KMS-11 (cell line): ENCODE measurements around the gene MND1.

ENCODE experiments used
- H2AFZ ChIP-seq: fragments of 200-600 bp; sonication (generic); 2 replicates; pipeline ENCODE4 v1.6.1; 2016; ENCODE audit warnings: antibody characterized with exemption, mixed run types, low read depth
- H3K27ac ChIP-seq: fragments of 200-600 bp; sonication (generic); 2 replicates; pipeline ENCODE4 v1.6.1; 2016; ENCODE audit warnings: mild to moderate bottlenecking, mixed run types
- H3K27me3 ChIP-seq: fragments of 200-600 bp; sonication (generic); 2 replicates; pipeline ENCODE4 v1.6.1; 2017; ENCODE audit warnings: mild to moderate bottlenecking, low read depth, mixed run types, moderate library complexity; ENCODE audit not compliant: insufficient read depth
- H3K36me3 ChIP-seq: fragments of 200-600 bp; sonication (generic); 2 replicates; pipeline ENCODE4 v1.6.1; 2017; ENCODE audit warnings: mild to moderate bottlenecking, mixed run types; ENCODE audit not compliant: insufficient read depth
- H3K4me1 ChIP-seq: fragments of 200-600 bp; sonication (generic); 2 replicates; pipeline ENCODE4 v1.6.1; 2016; ENCODE audit warnings: mild to moderate bottlenecking, low read depth, mixed run types; ENCODE audit not compliant: poor library complexity, severe bottlenecking
- H3K4me2 ChIP-seq: fragments of 200-600 bp; sonication (generic); 2 replicates; pipeline ENCODE4 v1.7.0; 2016; ENCODE audit warnings: mild to moderate bottlenecking, mixed run types
- H3K4me3 ChIP-seq: fragments of 200-600 bp; sonication (generic); IDR thresholded peaks from 2 replicates; pipeline ENCODE4 v1.6.1; 2017; ENCODE audit warnings: low read depth, low read length, mixed read lengths; ENCODE audit not compliant: insufficient read depth
- H3K79me2 ChIP-seq: fragments of 200-600 bp; sonication (generic); 2 replicates; pipeline ENCODE4 v1.6.1; 2016; ENCODE audit warnings: low read depth, mixed run types; ENCODE audit not compliant: insufficient read depth
- H3K9ac ChIP-seq: fragments of 200-600 bp; sonication (generic); 2 replicates; pipeline ENCODE4 v1.6.1; 2016; ENCODE audit warnings: mild to moderate bottlenecking, mixed run types
- H4K20me1 ChIP-seq: fragments of 200-600 bp; sonication (generic); 2 replicates; pipeline ENCODE4 v1.6.1; 2016; ENCODE audit warnings: mild to moderate bottlenecking, mixed run types; ENCODE audit not compliant: insufficient read depth
- TF ChIP-seq, protein P1 (sequence below): fragments of 200-600 bp; sonication (generic); conservative IDR thresholded peaks from 2 replicates; pipeline ENCODE4 v1.6.1; 2017; ENCODE audit warnings: low read depth, mild to moderate bottlenecking, antibody characterized with exemption, low read length, moderate library complexity, mixed read lengths

The MND1 gene

GRCh38 chr4:153421941-153422340, 77.5 kb downstream of the MND1 start:
- Histone ChIP-seq H3K9ac (no peak overlapping the region), H2AFZ (no peak overlapping the region), H3K4me3 (no peak overlapping the region), H3K36me3 (no peaks in the 10 kb centered on the region), H4K20me1 (no peaks in the 10 kb centered on the region), H3K79me2 (no peaks in the 10 kb centered on the region), H3K4me1 (peaks cover 10% of the 10 kb centered on the region), H3K27me3 (no peaks in the 10 kb centered on the region), H3K27ac (no peak overlapping the region), H3K4me2 (no peak overlapping the region)
- TF ChIP-seq, protein P1, sequence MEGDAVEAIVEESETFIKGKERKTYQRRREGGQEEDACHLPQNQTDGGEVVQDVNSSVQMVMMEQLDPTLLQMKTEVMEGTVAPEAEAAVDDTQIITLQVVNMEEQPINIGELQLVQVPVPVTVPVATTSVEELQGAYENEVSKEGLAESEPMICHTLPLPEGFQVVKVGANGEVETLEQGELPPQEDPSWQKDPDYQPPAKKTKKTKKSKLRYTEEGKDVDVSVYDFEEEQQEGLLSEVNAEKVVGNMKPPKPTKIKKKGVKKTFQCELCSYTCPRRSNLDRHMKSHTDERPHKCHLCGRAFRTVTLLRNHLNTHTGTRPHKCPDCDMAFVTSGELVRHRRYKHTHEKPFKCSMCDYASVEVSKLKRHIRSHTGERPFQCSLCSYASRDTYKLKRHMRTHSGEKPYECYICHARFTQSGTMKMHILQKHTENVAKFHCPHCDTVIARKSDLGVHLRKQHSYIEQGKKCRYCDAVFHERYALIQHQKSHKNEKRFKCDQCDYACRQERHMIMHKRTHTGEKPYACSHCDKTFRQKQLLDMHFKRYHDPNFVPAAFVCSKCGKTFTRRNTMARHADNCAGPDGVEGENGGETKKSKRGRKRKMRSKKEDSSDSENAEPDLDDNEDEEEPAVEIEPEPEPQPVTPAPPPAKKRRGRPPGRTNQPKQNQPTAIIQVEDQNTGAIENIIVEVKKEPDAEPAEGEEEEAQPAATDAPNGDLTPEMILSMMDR, result no peak

DNA sequence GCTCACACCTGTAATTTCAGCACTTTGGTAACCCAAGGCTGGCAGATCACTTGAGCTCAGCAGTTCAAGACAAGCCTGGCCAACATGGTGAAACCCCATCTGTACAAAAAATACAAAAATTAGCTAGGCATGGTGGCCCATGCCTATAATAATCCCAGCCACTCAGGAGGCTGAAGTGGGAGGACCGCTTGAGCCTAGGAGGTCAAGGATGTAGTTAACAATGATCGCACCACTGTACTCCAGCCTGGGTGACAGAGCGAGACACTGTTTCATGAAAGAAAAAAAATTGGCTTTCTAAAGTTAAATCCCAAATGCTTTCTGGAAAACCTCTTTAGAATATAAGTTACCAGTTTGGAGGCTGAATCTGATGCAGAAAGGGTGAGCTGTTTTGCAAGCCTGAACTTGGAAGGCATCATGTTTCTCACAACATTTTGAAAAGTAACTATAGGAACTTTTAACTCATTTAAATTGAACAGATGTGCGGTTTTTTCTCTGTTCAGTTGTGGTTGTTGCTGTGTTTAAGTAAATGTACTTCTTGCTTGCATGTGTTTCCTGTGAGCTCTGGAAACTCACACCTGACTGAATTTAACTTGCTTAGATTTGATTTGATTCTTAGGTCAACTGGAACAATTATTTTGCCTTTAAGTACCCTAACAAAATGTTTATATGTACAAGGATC, 81.9 kb downstream of the MND1 start:
- H3K9ac ChIP-seq, result no peak overlapping the region
- H3K79me2 ChIP-seq, result no peaks in the 10 kb centered on the region
- H3K27ac ChIP-seq, result no peak overlapping the region
- no peak overlapping the region for H3K4me2 ChIP-seq
- no peaks in the 10 kb centered on the region for H3K36me3 ChIP-seq
- TF ChIP-seq, protein P1, result no peak
- no peak overlapping the region for H3K4me3 ChIP-seq
- H3K27me3 ChIP-seq, result no peaks in the 10 kb centered on the region
- no peak overlapping the region for H2AFZ ChIP-seq
- H4K20me1 ChIP-seq, result no peaks in the 10 kb centered on the region
- H3K4me1 ChIP-seq, result peaks cover 10% of the 10 kb centered on the region

DNA sequence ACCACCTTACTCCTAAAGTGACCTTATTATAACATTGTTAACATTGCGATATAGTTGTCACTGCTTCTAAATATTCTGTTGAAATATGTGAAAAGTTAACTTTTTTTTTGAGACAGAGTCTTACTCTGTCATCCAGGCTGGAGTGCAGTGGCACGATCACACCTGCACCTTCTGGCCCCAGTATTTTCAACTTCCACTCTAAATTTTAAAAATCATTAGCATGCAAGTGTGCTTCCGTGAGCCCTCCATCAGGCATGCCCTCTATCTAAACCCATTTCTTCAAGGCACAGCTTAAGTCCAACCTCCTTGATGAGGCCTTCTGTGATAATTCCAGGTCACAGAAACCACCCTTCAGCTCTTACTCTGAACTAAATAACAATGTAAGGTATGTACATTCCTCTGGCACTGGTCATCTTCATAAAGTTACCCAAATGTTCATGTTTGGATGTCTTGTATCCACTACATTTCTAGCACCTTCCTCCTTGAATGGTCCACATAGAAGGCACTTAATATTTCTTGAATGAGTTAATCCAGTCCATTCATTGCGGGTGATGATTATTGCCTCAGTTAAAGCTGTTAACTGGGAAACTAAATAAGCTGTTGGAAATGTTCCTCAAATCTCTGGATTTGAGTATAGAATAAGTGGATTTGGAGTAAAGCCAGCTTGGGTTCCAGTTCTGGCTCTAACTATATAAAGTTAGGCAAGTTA, 83.0 kb downstream of the MND1 start:
- H3K4me2 ChIP-seq, result no peak overlapping the region
- H3K9ac ChIP-seq, result no peak overlapping the region
- H2AFZ ChIP-seq, result no peak overlapping the region
- H4K20me1 ChIP-seq, result no peaks in the 10 kb centered on the region
- no peaks in the 10 kb centered on the region for H3K79me2 ChIP-seq
- no peak overlapping the region for H3K27ac ChIP-seq
- no peaks in the 10 kb centered on the region for H3K27me3 ChIP-seq
- TF ChIP-seq, protein P1, result no peak
- no peaks in the 10 kb centered on the region for H3K36me3 ChIP-seq
- H3K4me3 ChIP-seq, result no peak overlapping the region
- H3K4me1 ChIP-seq, result peaks cover 2% of the 10 kb centered on the region

GRCh38 chr4:153428941-153429475, 84.5 kb downstream of the MND1 start:
- Histone ChIP-seq H2AFZ (no peak overlapping the region), H3K36me3 (no peaks in the 10 kb centered on the region), H3K9ac (no peak overlapping the region), H4K20me1 (no peaks in the 10 kb centered on the region), H3K4me1 (peaks cover 14% of the 10 kb centered on the region), H3K4me3 (no peak overlapping the region), H3K79me2 (no peaks in the 10 kb centered on the region), H3K4me2 (no peak overlapping the region), H3K27me3 (no peaks in the 10 kb centered on the region), H3K27ac (no peak overlapping the region)
- TF ChIP-seq, protein P1, result no peak
